Duodenal mucosa (tissue), 2 donors: ENCODE data around the gene CDH18.

ENCODE experiments used
- H3K27ac ChIP-seq: one replicate; pipeline ENCODE4 v1.7.0; 2013; ENCODE audit warnings: low read depth, low read length
- H3K27me3 ChIP-seq, 2 donors: one replicate each; pipeline ENCODE4 v1.7.0; 2013; ENCODE audit warnings: low read length in 2 of 2, control low read depth in 1 of 2; ENCODE audit not compliant: insufficient read depth in 2 of 2, control insufficient read depth in 1 of 2
- H3K36me3 ChIP-seq, 2 donors: one replicate each; pipeline ENCODE4 v1.7.0; 2013; ENCODE audit warnings: low read length in 2 of 2, control low read depth in 1 of 2; ENCODE audit not compliant: insufficient read depth in 2 of 2, control insufficient read depth in 1 of 2
- H3K4me1 ChIP-seq, 2 donors: one replicate each; pipeline ENCODE4 v1.7.0; 2013; ENCODE audit warnings: low read length in 2 of 2, control low read depth in 1 of 2; ENCODE audit not compliant: insufficient read depth in 2 of 2, control insufficient read depth in 1 of 2
- H3K4me3 ChIP-seq, 2 donors: one replicate each; pipeline ENCODE4 v1.7.0; 2013; ENCODE audit warnings: low read length in 2 of 2, low read depth in 1 of 2
- H3K9ac ChIP-seq, 2 donors: one replicate each; pipeline ENCODE4 v1.7.0; 2013; ENCODE audit warnings: low read length in 2 of 2, low read depth in 1 of 2
- H3K9me3 ChIP-seq, 2 donors: one replicate each; pipeline ENCODE4 v1.7.0; 2013; ENCODE audit warnings: low read length in 2 of 2, control low read depth in 1 of 2; ENCODE audit not compliant: control insufficient read depth in 1 of 2

Gene CDH18

GRCh38 chr5:19568004-19568403 lies 420.0 kb downstream of the CDH18 start:
- Histone ChIP-seq H3K36me3 (no peaks in the 10 kb centered on the region), H3K4me1 (no peaks in the 10 kb centered on the region), H3K27ac (no peak overlapping the region), H3K4me3 (no peak overlapping the region), H3K9me3 (peaks cover 7 to 19% of the 10 kb centered on the region in 2 donors), H3K27me3 (no peaks in the 10 kb centered on the region), H3K9ac (no peak overlapping the region)

- Histone ChIP-seq H3K4me1 (no peaks in the 10 kb centered on the region), H3K9ac (no peak overlapping the region), H3K27ac (no peak overlapping the region), H3K27me3 (no peaks in the 10 kb centered on the region), H3K4me3 (no peak overlapping the region), H3K36me3 (no peaks in the 10 kb centered on the region), H3K9me3 (peaks cover 5 to 19% of the 10 kb centered on the region in 2 donors)
These were observed 422.5 kb downstream of the CDH18 start for GRCh38 chr5:19565466-19565865.

GRCh38 chr5:19564036-19564435 lies 424.0 kb downstream of the CDH18 start:
- H3K9me3 ChIP-seq: peaks cover 5 to 19% of the 10 kb centered on the region in 2 donors
- H3K9ac ChIP-seq: no peak overlapping the region
- no peaks in the 10 kb centered on the region for H3K27me3 ChIP-seq
- no peak overlapping the region for H3K4me3 ChIP-seq
- no peaks in the 10 kb centered on the region for H3K36me3 ChIP-seq
- no peaks in the 10 kb centered on the region for H3K4me1 ChIP-seq
- no peak overlapping the region for H3K27ac ChIP-seq

- peaks cover 0 to 5% of the 10 kb centered on the region in 2 donors for H3K9me3 ChIP-seq
- H3K4me3 ChIP-seq: no peak overlapping the region
- no peak overlapping the region for H3K27ac ChIP-seq
- no peaks in the 10 kb centered on the region for H3K36me3 ChIP-seq
- H3K27me3 ChIP-seq: no peaks in the 10 kb centered on the region
- H3K9ac ChIP-seq: no peak overlapping the region
- H3K4me1 ChIP-seq: no peaks in the 10 kb centered on the region
These were observed 432.1 kb downstream of the CDH18 start for GRCh38 chr5:19555876-19556275.

- Histone ChIP-seq H3K4me1 (no peaks in the 10 kb centered on the region), H3K9me3 (peaks cover 0 to 5% of the 10 kb centered on the region in 2 donors), H3K4me3 (no peak overlapping the region), H3K27ac (no peak overlapping the region), H3K9ac (no peak overlapping the region), H3K36me3 (no peaks in the 10 kb centered on the region), H3K27me3 (no peaks in the 10 kb centered on the region)
These were observed 432.6 kb downstream of the CDH18 start for GRCh38 chr5:19555436-19555835.

- peaks cover 0 to 5% of the 10 kb centered on the region in 2 donors for H3K9me3 ChIP-seq
- no peaks in the 10 kb centered on the region for H3K4me1 ChIP-seq
- H3K9ac ChIP-seq: no peak overlapping the region
- no peak overlapping the region for H3K4me3 ChIP-seq
- H3K27me3 ChIP-seq: no peaks in the 10 kb centered on the region
- no peaks in the 10 kb centered on the region for H3K36me3 ChIP-seq
- H3K27ac ChIP-seq: no peak overlapping the region
These were observed 433.5 kb downstream of the CDH18 start for GRCh38 chr5:19554524-19554923.

- Histone ChIP-seq H3K9ac (no peak overlapping the region), H3K4me1 (no peaks in the 10 kb centered on the region), H3K4me3 (no peak overlapping the region), H3K27me3 (no peaks in the 10 kb centered on the region), H3K9me3 (peaks cover 0 to 3% of the 10 kb centered on the region in 2 donors), H3K27ac (no peak overlapping the region), H3K36me3 (no peaks in the 10 kb centered on the region)
These were observed 440.4 kb downstream of the CDH18 start for GRCh38 chr5:19547640-19548039.

GRCh38 chr5:19546521-19546920 lies 441.5 kb downstream of the CDH18 start:
- H3K27me3 ChIP-seq: no peaks in the 10 kb centered on the region
- H3K4me3 ChIP-seq: no peak overlapping the region
- peaks cover 0 to 3% of the 10 kb centered on the region in 2 donors for H3K9me3 ChIP-seq
- no peak overlapping the region for H3K27ac ChIP-seq
- H3K36me3 ChIP-seq: no peaks in the 10 kb centered on the region
- H3K4me1 ChIP-seq: no peaks in the 10 kb centered on the region
- no peak overlapping the region for H3K9ac ChIP-seq

GRCh38 chr5:19538607-19539006 lies 449.4 kb downstream of the CDH18 start:
- no peaks in the 10 kb centered on the region for H3K27me3 ChIP-seq
- no peaks in the 10 kb centered on the region for H3K36me3 ChIP-seq
- H3K4me3 ChIP-seq: no peak overlapping the region
- no peaks in the 10 kb centered on the region for H3K4me1 ChIP-seq
- no peak overlapping the region for H3K9ac ChIP-seq
- peaks cover 0 to 5% of the 10 kb centered on the region in 2 donors for H3K9me3 ChIP-seq
- H3K27ac ChIP-seq: no peak overlapping the region

GRCh38 chr5:19536387-19536786 lies 451.6 kb downstream of the CDH18 start:
- Histone ChIP-seq H3K27me3 (no peaks in the 10 kb centered on the region), H3K4me3 (no peak overlapping the region), H3K36me3 (no peaks in the 10 kb centered on the region), H3K9ac (no peak overlapping the region), H3K9me3 (peaks cover 0 to 5% of the 10 kb centered on the region in 2 donors), H3K27ac (no peak overlapping the region), H3K4me1 (no peaks in the 10 kb centered on the region)

- peaks cover 0 to 2% of the 10 kb centered on the region in 2 donors for H3K9me3 ChIP-seq
- no peaks in the 10 kb centered on the region for H3K4me1 ChIP-seq
- no peak overlapping the region for H3K9ac ChIP-seq
- no peak overlapping the region for H3K4me3 ChIP-seq
- no peaks in the 10 kb centered on the region for H3K27me3 ChIP-seq
- no peaks in the 10 kb centered on the region for H3K36me3 ChIP-seq
- H3K27ac ChIP-seq: no peak overlapping the region
These were observed 453.2 kb downstream of the CDH18 start for GRCh38 chr5:19534751-19535150.
